HG02981 (cell line): ENCODE results near the gene CTF1.
A peak's percentile ranks its signal among the peaks of the same experiment; 100 is the strongest.

ENCODE experiments used
- ATAC-seq: cut with Tn5 transposase; IDR thresholded peaks from one replicate; pipeline ENCODE4 v1.9.1; 2021; ENCODE audit warnings: mild to moderate bottlenecking, moderate library complexity; ENCODE audit not compliant: unreplicated experiment

Gene CTF1

GRCh38 chr16:30904114-30904780 is 7.8 kb downstream of the CTF1 start:
- ATAC-seq: no peak

- no peak for ATAC-seq
These were observed 10.7 kb downstream of the CTF1 start for GRCh38 chr16:30907064-30907463.

- ATAC-seq: no peak
These were observed 14.1 kb downstream of the CTF1 start for GRCh38 chr16:30910427-30911029.

GRCh38 chr16:30912794-30913412 is 16.5 kb downstream of the CTF1 start:
- no peak for ATAC-seq

GRCh38 chr16:30914830-30915229 is 18.4 kb downstream of the CTF1 start:
- no peak for ATAC-seq

- no peak for ATAC-seq
These were observed 22.2 kb downstream of the CTF1 start for GRCh38 chr16:30918614-30919013.

- ATAC-seq: no peak
These were observed 24.5 kb downstream of the CTF1 start for GRCh38 chr16:30920891-30921290.

- ATAC-seq: no peak
These were observed 25.0 kb downstream of the CTF1 start for GRCh38 chr16:30921459-30921747.

GRCh38 chr16:30921748-30922419 is 25.5 kb downstream of the CTF1 start:
- ATAC-seq: no peak

GRCh38 chr16:30922420-30922959 is 26.1 kb downstream of the CTF1 start:
- peak; percentile 73 for ATAC-seq

- ATAC-seq: peak; percentile 55
These were observed 26.6 kb downstream of the CTF1 start for GRCh38 chr16:30922960-30923535.

- no peak for ATAC-seq
These were observed 27.2 kb downstream of the CTF1 start, which contains the start of gene FBXL19 for GRCh38 chr16:30923554-30924075. Gene FBXL19 (plus strand): TSS chr16:30923572. CDS start chr16:30925755, 2,183 bp downstream.

- ATAC-seq: no peak
These were observed 27.9 kb downstream of the CTF1 start for GRCh38 chr16:30924076-30924912.

GRCh38 chr16:30924913-30925631 is 28.7 kb downstream of the CTF1 start:
- ATAC-seq: no peak

GRCh38 chr16:30925632-30925987 is 29.2 kb downstream of the CTF1 start:
- no peak for ATAC-seq

GRCh38 chr16:30925995-30926811 is 29.8 kb downstream of the CTF1 start:
- no peak for ATAC-seq

GRCh38 chr16:30926937-30927788 is 30.7 kb downstream of the CTF1 start:
- no peak for ATAC-seq
